Measurements from ENCODE around the gene CHTOP.

CHTOP gene

DNA sequence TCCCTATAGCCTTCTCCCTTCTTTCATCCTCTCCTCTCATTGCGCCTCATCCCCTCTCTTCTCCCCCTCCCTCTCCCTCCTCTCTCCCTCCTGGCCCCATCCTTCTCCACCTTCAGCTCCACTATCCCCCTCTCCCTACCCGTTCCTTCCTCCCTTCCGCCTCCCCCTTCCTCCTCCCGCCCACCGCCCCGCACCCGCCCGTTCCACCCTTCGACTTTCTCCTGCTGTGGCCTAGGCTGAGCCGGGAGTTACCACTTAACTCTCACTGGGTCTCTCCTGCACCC is 46.2 kb downstream of the CHTOP start:
- H3K4me1 Mint-ChIP-seq, result peaks cover 24% of the 10 kb centered on the region
- no peaks in the 10 kb centered on the region for H3K36me3 Mint-ChIP-seq
- H3K27ac Mint-ChIP-seq, result no peak overlapping the region
- peak overlapping the region; percentile 86 for H3K4me3 Mint-ChIP-seq
- H3K9me3 Mint-ChIP-seq, result no peaks in the 10 kb centered on the region
- H3K27me3 Mint-ChIP-seq, result peaks cover 27% of the 10 kb centered on the region

DNA sequence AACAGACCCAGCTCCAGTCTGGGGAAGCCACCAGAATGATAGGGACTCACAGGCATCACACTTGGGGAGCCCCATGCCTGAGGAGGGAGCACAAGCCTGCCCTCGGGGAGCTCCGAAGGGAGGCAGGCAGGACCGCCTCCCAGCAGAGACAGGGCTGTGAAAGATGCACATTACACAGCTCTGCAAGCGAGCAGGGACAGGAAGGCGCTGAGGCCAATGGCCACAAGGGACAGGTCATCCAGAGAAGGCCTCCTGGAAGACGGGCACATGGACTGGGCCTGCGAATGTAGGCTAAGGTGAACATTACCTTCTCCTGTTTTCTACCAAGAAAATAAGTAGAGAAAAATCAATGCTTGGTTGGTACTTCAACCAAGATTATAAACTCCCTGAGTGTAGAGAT is 48.9 kb downstream of the CHTOP start:
- H3K4me1 Mint-ChIP-seq, result peaks cover 20% of the 10 kb centered on the region
- no peaks in the 10 kb centered on the region for H3K36me3 Mint-ChIP-seq
- H3K4me3 Mint-ChIP-seq, result no peak overlapping the region
- H3K27me3 Mint-ChIP-seq, result peaks cover 23% of the 10 kb centered on the region
- H3K27ac Mint-ChIP-seq, result no peak overlapping the region
- H3K9me3 Mint-ChIP-seq, result no peaks in the 10 kb centered on the region

DNA sequence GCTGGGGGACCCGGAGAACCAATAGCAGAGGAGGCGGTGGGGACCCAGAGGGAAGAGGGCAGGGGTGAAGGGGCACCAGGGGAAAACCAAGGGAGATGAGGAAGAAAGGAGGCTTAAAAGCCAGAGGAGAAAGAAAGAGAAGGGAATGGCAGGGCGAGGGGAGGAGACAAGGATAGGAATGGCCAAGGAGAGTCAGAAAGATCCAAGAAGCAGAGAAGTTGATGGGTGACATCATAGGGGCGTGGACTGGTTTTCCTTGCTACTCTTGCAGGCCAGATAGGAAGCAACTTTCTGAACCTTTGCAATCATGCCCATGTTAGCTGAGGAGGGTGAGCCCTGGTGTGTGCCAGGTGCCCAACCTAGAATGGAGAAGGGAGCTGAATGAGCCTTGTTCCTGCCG is 50.0 kb downstream of the CHTOP start:
- Mint-ChIP-seq H3K9me3 (no peaks in the 10 kb centered on the region), H3K27ac (no peak overlapping the region), H3K4me3 (no peak overlapping the region), H3K36me3 (no peaks in the 10 kb centered on the region), H3K27me3 (peaks cover 15% of the 10 kb centered on the region), H3K4me1 (peaks cover 10% of the 10 kb centered on the region)

DNA sequence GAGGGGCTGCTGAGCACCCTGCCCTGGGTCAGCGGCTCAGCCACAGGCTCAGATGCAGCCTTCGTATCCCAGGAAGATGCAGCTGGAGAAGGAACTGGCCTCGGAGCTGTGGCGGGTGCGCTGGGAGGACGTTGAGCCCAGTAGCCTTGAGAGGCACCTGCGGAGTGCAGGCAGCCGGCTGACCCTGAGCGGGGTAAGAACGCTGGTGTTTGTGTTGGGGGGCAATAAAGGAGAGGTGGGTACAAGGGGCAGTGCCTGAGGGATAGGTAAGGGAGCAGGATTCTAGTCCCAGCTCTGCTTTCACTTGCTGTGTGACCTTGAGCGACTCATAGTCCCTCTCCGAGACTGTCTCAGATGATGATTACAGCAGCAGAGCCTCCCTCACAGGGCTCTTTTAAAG is 51.0 kb downstream of the CHTOP start:
- Mint-ChIP-seq H3K4me1 (peaks cover 6% of the 10 kb centered on the region), H3K27me3 (peaks cover 11% of the 10 kb centered on the region), H3K4me3 (no peak overlapping the region), H3K27ac (no peak overlapping the region), H3K9me3 (no peaks in the 10 kb centered on the region), H3K36me3 (no peaks in the 10 kb centered on the region)

DNA sequence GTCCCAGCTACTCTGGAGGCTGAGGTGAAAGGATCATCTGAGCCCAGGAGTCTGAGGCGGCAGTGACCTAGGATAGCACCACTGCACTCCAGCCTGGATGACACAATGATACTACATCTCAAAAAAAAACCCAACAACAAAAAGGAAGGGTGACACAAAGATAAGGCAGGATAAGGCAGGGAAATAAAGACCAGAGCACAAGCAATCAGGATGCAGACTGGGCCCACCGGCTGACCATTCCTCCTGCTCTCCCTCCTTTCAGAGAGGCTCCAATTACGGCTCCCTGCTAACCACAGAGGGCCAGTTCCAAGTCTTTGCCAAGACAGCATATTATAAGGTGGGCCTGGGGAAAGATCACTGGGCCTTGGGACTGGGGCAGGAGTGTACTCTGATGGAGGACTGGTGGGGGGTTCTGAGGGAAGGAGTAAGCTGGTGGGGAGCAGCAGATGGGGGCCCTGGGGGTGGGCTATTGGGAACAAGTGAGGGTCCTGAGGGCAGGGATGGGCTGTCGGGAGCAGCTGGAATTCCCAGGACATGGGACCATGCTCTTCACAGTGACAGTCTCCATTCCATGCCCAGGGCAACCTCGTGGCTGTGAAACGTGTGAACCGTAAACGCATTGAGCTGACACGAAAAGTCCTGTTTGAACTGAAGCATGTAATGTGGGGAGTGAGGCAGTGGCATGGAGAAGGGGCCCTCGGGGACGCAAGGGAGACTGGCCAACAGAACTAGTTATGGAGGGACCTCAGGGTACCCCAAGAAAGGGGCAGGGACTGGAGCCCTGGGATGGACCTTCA is 51.9 kb downstream of the CHTOP start:
- Mint-ChIP-seq H3K36me3 (no peaks in the 10 kb centered on the region), H3K4me1 (no peaks in the 10 kb centered on the region), H3K9me3 (no peaks in the 10 kb centered on the region), H3K27ac (no peak overlapping the region), H3K27me3 (peaks cover 4% of the 10 kb centered on the region), H3K4me3 (no peak overlapping the region)

DNA sequence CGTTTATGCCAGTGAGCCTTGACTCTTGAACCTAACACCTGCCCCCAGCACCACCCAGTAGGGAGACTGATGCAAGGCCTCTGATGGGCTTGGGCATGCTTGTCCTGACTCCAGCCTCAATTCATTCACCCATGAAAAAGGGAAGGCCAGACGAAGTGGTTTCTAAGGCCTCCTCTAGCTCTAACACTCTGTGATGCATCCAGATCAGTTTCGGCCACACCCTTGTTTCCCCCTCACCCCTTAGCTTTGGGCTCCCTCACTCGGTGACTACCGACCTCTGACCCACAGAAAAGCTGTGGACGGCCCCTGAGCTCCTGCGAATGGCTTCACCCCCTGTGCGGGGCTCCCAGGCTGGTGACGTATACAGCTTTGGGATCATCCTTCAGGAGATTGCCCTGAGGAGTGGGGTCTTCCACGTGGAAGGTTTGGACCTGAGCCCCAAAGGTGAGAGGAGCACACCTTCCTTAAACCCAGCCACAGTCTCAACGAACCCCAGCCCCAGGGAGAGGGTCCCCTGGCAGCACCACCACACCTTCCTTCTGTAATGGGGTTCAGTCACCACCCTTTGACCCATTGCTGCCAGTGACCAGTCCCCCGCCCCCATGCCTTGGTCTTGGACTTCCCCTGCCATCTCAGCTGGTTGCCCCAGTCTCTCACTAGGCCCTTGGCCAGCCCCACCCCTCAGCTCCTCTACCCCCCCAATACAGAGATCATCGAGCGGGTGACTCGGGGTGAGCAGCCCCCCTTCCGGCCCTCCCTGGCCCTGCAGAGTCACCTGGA is 53.7 kb downstream of the CHTOP start:
- no peaks in the 10 kb centered on the region for H3K9me3 Mint-ChIP-seq
- H3K27me3 Mint-ChIP-seq, result peaks cover 1% of the 10 kb centered on the region
- peaks cover 6% of the 10 kb centered on the region for H3K4me1 Mint-ChIP-seq
- H3K4me3 Mint-ChIP-seq, result no peak overlapping the region
- H3K27ac Mint-ChIP-seq, result no peak overlapping the region
- no peaks in the 10 kb centered on the region for H3K36me3 Mint-ChIP-seq

DNA sequence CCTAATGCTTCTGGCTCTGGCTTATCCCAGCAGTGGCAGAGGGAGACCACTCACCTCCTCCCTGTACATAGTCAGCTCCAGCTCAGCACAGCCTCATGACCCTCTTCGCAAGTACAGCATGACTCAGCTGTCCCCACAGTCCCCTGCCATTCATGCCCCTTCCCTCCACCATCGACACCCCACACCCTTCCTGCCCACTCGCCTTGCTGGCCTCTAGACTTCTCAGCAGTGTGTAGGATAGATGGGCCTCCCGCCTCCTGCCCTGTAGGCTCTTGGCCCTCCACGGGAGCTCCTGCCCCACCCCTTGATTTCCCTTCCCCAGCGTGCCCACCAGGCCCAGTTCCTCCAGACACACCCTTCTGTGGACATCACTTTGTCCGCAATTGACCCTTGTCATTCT is 54.4 kb downstream of the CHTOP start:
- Mint-ChIP-seq H3K36me3 (no peaks in the 10 kb centered on the region), H3K27me3 (peaks cover 1% of the 10 kb centered on the region), H3K9me3 (no peaks in the 10 kb centered on the region), H3K4me3 (no peak overlapping the region), H3K27ac (no peak overlapping the region), H3K4me1 (peaks cover 6% of the 10 kb centered on the region)

DNA sequence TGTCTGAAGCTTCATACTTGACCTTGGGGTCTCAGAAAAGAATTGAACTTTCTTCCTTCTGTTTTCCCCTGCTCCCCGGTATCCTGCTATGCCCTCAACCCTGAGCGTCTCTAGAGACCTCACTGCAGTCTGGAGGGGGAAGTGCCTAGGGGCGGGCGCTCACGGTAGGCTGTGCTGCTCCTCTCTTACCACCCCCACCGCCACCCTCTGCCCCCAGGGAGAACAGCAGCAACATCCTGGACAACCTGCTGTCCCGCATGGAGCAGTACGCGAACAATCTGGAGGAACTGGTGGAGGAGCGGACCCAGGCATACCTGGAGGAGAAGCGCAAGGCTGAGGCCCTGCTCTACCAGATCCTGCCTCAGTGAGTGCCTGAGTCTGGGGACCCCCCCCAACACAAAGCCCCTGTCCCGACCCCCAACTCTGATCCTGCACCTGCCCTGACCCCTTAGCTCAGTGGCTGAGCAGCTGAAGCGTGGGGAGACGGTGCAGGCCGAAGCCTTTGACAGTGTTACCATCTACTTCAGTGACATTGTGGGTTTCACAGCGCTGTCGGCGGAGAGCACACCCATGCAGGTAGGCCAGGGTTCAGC is 55.0 kb downstream of the CHTOP start:
- H3K4me3 Mint-ChIP-seq, result no peak overlapping the region
- no peak overlapping the region for H3K27ac Mint-ChIP-seq
- H3K36me3 Mint-ChIP-seq, result no peaks in the 10 kb centered on the region
- peaks cover 6% of the 10 kb centered on the region for H3K4me1 Mint-ChIP-seq
- H3K27me3 Mint-ChIP-seq, result peaks cover under 1% of the 10 kb centered on the region
- H3K9me3 Mint-ChIP-seq, result no peaks in the 10 kb centered on the region

DNA sequence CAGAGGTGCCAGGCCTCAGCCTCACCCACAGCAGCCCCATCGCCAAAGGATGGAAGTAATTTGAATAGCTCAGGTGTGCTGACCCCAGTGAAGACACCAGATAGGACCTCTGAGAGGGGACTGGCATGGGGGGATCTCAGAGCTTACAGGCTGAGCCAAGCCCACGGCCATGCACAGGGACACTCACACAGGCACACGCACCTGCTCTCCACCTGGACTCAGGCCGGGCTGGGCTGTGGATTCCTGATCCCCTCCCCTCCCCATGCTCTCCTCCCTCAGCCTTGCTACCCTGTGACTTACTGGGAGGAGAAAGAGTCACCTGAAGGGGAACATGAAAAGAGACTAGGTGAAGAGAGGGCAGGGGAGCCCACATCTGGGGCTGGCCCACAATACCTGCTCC is 59.6 kb downstream of the CHTOP start:
- Mint-ChIP-seq H3K27ac (no peak overlapping the region), H3K9me3 (no peaks in the 10 kb centered on the region), H3K4me1 (peaks cover 6% of the 10 kb centered on the region)

More for the DNA sequence above, 59.6 kb downstream of the CHTOP start:
- Mint-ChIP-seq H3K4me3 (no peak overlapping the region), H3K27me3 (no peaks in the 10 kb centered on the region), H3K36me3 (no peaks in the 10 kb centered on the region)
